Erythroblast (primary cell): ENCODE measurements around the gene RNU1-3.
A peak's percentile ranks its signal among the peaks of the same experiment; 100 is the strongest.
"Not testable (repeated sequence)": the region's sequence is repeated elsewhere in the genome, so short reads cannot be mapped to it uniquely, and the experiment has no call there.

Experiments
- DNase-seq, 2 experiments: peaks; one replicate each; lab custom pipeline; 2025; lab: John Stamatoyannopoulos, UW
- GATA1 ChIP-seq: IDR thresholded peaks from 2 replicates; pipeline ENCODE4 v1.6.1; 2011; ENCODE audit warnings: low read depth, mild to moderate bottlenecking, control low read depth, low read length, moderate library complexity
- POLR2A ChIP-seq: IDR thresholded peaks from 2 replicates; pipeline ENCODE4 v1.6.1; 2011; ENCODE audit warnings: mild to moderate bottlenecking, low read length

RNU1-3 gene

DNA sequence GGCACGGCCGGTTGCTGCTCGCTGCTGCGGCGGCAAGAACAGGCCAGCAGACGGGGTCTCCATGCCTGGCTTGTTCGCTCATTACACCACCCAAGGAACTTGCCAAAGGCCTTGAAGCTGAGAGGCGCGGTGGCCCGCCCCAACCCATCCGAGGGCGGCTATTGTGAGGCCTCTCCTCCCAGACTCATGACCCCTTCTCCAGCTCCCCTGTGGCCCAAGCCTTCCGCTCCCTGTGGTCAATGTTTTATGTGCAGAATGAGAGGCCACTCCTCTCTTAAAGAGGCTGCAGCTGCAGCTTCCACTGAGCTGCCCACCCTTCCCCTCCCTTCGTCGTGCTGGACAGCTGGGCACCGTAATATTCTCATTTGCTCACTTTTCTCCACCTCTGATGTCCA is 27.6 kb upstream of the RNU1-3 start:
- not testable (repeated sequence) for DNase-seq

DNA sequence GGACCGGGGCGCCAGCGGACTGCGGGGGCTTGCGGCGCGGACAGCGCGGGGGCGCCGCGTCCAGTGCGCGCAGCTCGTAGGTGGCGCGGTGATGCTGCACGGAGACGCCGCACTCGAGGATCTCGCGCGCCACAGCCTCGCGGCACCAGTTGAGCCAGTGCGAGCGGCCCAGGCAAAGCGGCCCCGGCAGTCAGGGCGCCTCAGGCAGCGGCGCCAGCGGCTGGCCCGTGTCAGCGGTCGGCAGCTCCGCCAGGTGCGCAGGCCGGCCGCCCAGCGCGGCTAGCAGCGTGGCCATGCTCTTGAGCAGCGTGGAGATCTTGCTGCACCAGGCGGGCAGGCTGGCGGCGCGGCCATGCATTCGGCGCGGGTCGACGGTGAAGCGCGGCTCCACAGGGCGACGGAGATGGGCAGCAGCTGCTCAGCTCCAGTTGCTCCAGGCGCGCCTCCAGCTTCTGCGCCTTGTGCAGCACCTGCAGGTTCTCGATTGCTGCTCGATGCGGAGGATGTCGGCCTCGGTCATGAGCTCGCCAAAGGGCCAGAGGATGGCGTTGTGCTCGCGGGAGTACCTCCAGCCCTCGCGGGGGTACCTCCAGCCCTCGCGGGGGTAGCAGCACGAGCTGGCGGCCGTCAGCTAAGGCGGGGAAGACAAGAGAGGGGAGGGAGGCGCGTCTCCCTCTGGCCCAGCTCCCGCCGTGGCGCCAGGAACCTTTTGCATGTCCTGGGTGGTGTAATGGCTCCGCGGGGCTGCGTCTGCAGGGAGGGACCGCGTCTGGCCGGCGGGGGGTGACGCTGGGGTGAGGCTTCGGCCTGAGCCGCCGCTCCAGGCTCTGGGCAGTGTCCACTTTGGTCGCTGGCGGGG is 26.9 kb upstream of the RNU1-3 start:
- not testable (repeated sequence) for DNase-seq

DNA sequence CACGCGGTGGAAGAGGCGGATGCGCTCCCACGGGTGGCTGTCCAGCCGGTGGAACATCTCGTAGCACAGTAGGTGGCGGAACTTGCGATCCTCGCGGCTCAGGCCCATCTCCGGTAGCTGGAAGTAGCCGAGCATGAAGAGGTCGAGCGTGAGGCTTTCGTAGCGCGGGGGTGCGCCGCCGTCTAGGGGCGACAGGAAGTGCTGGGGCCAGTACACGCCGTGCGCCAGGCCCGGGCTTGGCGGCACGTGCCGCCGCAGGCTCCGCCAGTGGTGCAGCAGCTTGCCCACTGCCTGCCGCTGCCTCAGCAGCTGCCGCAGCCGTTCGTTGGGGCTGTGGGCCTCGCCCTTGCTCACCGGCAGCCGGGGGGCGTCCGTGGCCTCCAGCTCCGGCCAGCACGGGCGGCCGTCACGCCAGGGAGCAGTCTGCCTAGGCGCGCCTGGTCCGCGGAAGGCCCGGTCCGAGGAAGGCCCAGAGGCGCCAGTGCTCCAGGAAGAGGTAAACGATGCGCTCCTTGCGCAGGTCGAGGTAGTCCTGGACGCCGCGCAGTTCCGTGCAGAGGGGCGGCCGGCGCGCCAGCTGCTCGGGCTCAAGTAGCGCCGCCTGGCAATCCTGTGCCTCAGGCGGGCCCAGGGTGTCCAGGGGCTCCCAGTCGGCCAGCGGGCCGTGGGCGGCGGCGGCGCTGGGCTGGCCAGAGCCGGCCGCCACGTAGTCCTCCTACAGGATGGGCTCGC is 26.1 kb upstream of the RNU1-3 start:
- DNase-seq: not testable (repeated sequence)

DNA sequence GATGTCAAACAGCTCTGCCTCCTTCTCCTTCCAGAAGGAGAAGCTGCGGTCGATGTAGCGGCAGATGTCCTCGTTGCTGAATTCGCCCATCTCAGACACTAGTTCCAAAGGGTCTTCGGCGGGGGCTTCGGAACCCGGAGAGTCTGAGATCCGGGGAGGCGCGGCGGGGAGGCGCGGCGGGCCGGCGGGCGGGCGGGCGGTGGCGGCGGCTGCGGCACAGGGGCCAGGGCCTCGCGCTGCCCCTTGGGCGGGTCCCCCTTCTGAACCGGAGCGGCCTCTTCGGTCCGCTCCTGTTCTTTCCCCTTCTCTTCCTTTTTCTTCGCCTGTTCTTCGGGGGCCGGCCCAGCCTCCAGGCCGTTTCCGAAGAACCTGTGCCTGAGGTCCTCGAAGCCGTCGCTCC is 25.5 kb upstream of the RNU1-3 start:
- not testable (repeated sequence) for DNase-seq

DNA sequence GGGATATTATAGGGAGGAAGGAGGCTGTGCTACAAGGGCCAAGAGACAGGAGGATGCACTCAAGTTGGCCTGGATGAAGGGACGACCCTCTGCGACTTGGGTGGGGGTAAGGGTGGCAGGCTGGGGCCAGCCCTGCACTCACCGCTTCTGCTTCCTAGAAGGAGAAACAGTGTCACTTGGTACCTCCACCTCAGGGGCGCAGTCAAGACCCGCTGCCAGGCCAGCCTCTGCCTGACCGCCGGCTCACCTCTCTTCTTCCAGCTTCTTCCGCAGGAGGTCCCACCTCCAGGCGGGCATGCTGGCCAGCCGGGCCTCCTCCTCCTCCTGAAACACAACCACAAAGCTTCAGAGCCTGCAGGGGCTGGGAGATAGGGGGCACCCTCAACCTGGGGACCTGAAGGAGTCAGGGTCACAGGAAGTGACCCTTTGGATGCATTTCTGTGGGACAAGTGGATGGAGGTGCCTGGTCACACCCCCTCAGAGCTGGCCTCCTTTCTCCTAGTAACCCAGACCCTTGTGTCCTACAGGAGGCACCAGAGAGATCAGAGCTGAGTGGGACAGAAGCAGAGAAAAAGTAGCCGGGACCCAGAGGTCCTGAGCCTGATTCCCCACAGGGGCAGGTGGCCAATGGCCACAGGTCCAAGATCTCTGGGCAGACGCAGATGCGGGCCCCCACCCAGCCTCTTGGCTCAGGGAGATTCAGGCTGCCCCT is 24.4 kb upstream of the RNU1-3 start:
- DNase-seq: not testable (repeated sequence)

DNA sequence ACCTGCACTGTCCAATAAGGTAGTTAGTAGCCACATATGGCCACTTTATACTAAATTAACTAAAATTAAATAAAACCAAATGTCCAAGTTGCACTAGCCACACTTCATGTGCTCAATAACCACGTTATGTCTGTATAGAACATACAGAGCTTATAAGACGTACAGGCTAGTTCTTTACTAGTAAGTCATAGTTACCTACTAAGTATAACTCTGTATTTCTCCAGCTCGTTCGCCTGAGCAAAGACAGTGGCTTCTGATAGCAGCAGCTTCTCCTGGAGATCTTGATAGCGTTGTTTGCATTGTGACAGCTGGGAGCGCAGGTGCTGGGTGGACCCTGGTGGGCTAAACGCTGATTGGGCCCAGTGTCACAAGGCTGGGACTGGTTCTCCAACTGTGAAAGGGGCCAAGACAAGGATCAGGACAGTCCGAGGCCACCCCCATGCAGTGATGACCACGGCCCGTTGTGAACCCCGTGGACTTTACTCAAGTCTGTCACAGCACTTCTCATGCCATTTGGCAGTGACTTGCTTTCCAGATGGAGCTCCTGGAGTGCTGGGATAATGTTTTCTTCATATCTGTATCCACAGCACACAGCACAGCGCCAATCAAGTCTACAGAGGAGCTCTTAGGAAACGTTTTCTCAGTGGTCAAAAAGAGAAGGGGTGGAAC is 20.5 kb upstream of the RNU1-3 start:
- not testable (repeated sequence) for DNase-seq

DNA sequence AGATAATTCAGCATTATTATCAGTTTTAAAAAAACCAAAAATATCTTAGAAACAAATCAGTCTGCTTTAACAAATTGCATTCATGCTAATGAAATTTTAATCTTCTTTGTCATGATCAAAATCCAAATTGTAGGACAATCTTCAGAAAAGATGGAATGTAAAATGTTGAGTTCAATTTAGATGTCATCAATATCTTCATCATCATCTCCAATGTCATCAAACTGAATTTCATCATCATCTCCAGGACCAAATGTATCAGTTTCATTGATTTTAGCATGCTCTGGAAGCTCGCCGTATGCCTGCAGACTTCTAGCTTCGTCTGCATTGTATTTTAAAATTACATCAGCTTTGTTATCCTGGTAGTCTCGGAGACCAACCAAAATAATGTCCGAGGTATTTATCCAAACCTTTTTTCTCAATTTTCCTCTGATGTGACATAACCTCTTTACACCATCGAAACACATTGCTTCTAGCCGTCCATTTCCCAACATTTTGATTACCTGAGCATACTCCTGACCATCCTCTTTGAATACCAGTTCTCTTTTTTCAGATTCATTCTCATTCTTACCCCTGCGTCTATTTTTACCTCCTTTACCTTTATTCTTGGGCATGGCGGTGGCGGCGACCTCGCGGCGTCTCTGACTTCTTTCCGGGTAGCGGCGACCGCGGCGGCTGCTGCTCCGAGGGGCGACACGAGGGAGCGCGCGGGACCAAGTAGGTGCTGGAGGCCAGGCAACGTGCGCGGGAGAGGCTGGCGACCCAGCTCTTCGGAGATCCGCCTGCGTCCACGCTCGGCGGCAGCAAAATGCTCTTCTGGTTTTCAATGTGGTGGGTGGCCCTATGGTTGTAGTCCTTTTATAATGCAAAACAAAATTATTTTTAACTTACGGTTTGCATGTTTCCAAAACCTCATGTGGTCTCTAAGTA is 19.0 kb upstream of the RNU1-3 start:
- DNase-seq: not testable (repeated sequence)

DNA sequence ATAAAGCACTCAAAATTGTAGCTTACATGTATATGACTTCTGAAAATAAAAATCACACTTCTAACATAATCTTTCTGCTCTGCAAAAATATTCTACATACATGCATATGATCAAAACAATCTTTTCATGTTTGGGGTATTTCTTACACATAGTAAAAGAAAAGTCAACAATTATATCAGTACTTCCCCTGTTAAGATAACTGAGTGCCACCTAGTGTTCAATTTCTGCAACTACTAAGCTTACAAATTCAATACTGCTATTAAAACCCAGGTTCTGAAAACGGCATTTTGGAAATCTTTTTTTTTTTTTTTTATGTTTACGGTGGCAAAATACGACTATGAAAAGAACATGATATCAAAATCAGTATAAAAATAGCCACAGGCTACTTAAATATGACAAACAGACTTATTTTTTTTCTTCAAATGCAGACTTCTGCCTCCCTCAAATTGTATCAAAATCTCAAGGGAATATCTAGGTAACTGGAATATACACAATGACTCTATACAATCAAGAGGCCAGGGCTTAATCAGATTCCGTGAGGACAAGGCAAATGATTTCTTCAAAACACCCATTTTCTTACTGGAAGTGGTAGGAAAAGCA is 18.1 kb upstream of the RNU1-3 start:
- DNase-seq: peak in 1 of 2 experiments; percentile 30

DNA sequence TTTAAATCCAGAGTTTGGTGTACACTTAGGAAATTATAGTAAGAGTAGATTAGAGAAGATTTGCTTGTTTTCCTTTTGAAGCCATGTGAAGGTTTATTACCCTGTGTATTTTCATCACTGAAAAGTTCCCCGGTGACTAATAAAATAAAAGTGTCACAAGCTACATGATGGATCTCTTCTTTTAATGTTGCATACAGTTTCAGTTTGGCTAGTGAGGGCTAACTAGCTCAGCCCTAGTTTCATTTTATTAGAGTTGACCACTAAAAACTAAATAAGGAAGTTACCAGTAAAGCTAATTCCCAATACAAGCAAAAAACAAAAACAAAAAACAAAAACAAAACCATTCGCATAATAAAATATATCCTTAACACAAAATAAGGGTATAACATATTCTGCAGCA is 17.4 kb upstream of the RNU1-3 start:
- DNase-seq: not testable (repeated sequence)

DNA sequence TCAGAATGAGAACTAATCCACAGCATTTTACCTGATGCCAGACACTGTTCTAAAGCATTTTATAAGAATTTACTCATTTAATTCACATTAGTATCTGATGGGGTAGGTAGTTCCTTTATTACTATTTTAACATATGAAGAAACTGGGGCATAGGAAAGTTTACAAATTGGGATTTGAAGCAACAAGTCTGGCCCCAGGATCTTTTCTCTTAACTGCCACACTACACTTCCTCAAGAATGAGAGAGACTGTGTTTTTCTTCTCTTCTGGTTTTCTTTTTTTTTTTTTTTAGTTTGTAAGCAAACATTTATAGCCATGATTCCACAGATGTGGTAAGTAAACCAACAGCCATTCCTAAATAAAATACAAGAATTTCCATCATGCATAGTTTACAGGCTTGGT is 16.1 kb upstream of the RNU1-3 start:
- not testable (repeated sequence) for DNase-seq

DNA sequence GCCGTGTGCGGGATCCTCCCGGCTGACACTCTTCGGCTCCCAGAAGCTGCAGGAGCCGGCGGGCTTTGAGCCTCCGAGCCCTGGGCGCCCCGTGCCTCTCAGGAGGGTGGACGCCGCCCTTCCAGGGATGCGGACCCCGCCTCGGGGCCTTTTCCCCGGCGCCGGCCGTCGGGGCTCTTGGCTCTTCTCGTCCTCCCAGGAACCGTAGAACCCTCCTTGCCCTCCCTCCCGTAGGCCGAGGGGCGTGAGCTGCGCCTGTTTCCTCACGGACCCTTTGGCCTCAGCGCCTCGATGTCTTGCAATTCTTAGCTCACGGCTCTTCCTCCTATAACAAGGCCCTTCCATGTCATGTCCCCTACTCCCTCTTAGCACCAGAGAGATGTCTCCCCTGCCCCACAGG is 13.6 kb upstream of the RNU1-3 start:
- not testable (repeated sequence) for DNase-seq

DNA sequence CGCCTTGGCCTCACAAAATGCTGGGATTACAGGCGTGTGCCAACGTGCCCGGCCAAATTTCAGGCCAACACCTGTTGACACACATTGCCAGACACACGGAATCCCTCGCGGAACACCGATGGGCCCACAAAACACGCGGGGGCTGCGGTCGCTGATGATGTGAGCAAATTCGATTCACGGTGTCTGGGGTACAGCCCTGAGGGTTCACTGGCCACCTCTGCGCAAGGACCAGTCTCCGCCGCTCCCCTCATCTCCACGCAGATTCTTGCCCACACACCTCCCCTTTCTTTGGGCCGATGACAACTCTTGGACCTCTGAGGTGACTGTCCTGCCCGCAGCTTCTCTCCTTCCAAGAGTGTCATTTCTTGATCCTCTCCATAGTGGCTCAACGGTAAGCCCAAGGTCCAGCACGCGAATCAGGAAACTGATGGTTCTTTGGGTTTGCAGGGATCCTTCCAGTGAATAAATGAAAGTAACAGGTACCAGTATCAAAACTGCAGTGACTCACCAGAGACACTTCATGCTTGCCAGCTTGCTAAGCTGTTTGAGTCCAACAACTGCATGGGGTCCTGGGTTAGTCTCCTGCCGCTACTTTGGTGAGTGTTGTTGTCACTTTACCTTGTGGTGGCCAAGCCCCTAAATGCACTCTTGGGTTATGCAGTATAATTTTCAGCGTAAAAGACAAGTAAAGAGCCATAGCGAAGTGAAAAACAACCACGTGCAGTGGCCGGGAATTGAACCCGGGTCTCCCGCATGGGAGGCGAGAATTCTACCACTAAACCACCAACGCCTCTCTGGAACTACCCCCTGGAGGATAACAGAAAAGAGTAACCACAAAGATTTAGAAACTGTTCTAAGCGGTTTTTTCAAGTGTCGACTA is 11.0 kb upstream of the RNU1-3 start:
- peak; percentile 63 to 71 for DNase-seq

DNA sequence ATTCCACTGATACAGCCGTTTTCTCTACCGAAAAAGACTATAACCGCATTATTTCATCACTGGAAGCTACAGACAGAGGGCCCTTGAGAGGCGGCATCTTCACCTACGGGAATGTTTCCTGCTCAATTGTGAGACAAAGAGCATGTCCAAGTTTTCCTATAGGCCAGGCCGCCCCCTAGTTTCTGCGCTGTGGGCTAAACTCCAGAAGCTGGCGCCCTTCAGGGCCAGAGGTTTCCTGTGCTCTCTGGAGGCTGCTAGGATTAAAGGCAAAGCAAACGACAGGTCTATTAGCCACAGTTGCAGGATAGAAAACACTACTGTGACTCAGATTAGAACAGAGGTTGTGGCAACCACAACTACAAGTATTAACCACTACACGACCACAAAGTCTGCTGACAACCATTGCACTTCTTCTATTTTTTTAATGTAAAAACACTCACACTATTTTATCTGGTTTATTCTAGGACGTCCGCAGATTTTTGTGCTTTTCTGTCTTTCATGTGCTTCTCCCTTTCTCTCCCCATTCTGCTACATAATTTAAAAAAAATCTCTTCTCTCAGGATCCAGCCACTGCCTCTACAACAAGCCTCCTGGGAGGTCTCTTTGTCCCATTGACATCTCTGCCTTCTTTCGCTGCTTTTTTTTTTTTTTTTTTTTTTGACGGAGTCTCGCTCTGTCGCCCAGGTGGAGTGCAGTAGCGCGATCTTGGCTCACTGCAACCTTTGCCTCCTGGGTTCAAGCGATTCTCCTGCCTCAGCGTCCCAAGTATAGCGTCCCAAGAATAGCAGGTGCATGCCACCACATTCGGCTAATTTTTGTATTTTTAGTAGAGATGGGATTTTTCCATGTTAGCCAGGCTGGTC is 10.1 kb upstream of the RNU1-3 start:
- not testable (repeated sequence) for DNase-seq

More for the DNA sequence above, 11.0 kb upstream of the RNU1-3 start:
- TF ChIP-seq GATA1 (no peak), POLR2A (no peak)

DNA sequence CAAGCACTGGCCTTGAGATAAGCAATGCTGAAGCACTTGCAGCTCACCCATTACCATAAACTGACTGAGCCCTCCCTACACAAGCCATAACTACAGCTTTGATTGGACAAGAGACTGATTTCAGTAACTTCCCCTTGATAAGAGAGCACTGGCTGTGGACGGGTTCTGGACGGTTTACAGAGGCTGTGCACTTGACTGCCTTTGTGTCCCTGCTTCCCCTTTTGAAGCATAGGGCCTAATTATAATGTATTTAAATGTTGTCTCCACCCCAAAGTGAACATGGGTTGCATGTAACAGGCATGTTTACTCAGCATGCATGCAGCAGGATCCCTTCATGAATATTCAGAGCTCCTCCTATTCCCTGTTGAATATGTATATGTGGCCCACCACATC is 8.4 kb upstream of the RNU1-3 start:
- not testable (repeated sequence) for DNase-seq

DNA sequence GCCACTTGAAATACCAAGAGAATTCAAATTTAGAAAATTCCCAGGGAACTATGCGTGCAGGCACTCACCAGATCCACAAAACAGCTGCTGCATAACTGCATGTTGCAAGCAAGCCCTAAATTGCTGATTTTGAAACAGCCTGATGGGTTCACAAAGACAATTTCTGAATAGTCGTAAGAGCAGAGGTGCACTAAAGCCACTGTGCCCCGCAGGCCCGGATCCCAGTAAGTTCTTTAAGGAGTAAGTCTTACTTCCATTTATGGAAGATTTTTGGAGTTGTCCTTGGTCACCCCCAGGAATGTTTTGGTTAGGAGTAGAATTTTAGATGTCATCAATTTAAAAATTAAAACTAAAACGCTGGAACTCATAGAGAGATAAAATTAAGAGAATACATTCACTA is 7.2 kb upstream of the RNU1-3 start:
- not testable (repeated sequence) for DNase-seq

DNA sequence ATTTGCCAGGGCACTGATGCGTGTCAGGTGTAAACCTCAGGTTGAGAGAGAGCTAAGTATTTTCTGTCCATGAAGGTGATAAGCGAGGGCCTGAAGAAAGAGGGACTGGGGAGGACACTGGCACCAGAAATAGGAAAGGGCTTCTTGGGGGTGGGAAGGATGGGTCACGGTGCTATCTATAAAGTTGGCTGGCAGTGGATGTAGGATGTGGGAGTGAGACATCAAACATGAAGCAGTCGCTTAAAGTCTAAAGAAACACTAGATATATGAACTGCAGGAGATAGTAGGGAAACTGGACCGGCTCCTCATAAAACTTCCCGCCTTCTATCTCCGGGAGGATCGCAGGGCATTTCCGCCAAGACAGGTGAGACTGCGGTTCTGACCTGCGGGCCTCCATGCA is 912 bp downstream of the RNU1-3 start:
- not testable (repeated sequence) for DNase-seq

DNA sequence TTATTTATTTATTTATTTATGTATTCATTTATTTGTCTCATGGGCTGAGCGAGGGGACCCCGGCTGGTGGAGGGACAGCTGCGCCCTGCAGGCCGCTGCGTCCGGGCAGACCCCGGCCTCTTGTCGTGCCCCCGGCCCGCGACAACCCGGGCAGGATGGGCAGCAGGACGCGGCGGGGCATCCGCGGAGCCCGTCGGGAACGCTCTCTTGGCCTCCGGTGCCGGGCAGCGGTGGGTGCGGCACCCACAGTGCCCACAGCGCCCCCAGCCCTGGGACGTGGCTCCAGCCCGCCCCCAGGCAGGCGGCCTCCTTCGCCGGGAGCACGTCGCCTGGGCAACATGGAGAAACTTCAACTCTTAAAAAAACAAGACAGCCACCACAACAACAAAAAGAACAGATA is 8.5 kb downstream of the RNU1-3 start:
- DNase-seq: not testable (repeated sequence)
